HCT116 (cell line): Measurements from ENCODE around the gene SERPINB12. TPM values are rescaled to one million over a fixed set of nuclear protein-coding genes. Genes with fewer than 3 reads are reported as not detected.
A peak's percentile ranks its signal among the peaks of the same experiment; 100 is the strongest.

Source experiments
- ATAC-seq: fragments of 200-7000 bp; cut with Tn5 transposase; 2 replicates; pipeline ENCODE4 v1.9.1; 2020; ENCODE audit warnings: mild to moderate bottlenecking, moderate library complexity
- BruUV-seq: library from RNA; stranded (reverse); fragments of 400-500 nt; replicated peaks from 2 replicates; lab custom pipeline; 2021; lab: Mats Ljungman, UMichigan
- CTCF ChIA-PET: fragments of 300-600 bp; sonication (Branson Sonifier 250); formaldehyde crosslinking; loops from one replicate; lab custom pipeline; 2021; ENCODE audit warnings: antibody characterized with exemption; lab: Charles Lee
- POLR2A ChIA-PET: fragments of 300-600, 350-600 bp; sonication (Branson Sonifier 250); formaldehyde crosslinking; loops from one replicate; lab custom pipeline; 2021; ENCODE audit warnings: antibody characterized with exemption; lab: Charles Lee
- RAD21 ChIA-PET, 2 experiments: fragments of 300-600 bp; sonication (Branson Sonifier 250); formaldehyde crosslinking; loops; one replicate each; lab custom pipeline; 2023; ENCODE audit warnings: low total read pairs in 2 of 2; ENCODE audit not compliant: uncharacterized antibody in 2 of 2, unreplicated experiment in 2 of 2, low non-redundant PET in 1 of 2; lab: Charles Lee
- DNase-seq: peaks from one replicate; pipeline ENCODE4 v3.0.0-alpha.2; 2010; ENCODE audit warnings: low read depth, low spot score
- H2AFZ ChIP-seq: fragments of 200-600 bp; shearing (Covaris generic), sonication (generic); 2 replicates; pipeline ENCODE4 v1.6.1; 2017; ENCODE audit warnings: low read depth, mixed run types, mixed read lengths, antibody characterized with exemption, low read length; ENCODE audit not compliant: poor library complexity, severe bottlenecking
- H3K27ac ChIP-seq: 2 replicates; pipeline ENCODE4 v1.5.1; 2012; ENCODE audit warnings: low read depth, low read length
- H3K27me3 ChIP-seq: fragments of 200-600 bp; sonication (generic); 2 replicates; pipeline ENCODE4 v1.6.1; 2016; ENCODE audit warnings: mixed run types, low read length, mixed read lengths; ENCODE audit not compliant: insufficient read depth
- H3K36me3 ChIP-seq, 2 experiments: fragments of 200-500 bp in 1 of 2; fragments of 200-600 bp in 1 of 2; sonication (Bioruptor generic) in 1 of 2; sonication (generic) in 1 of 2; 2 replicates each; pipeline versions ENCODE4 v1.5.1 to v1.6.1; 2014 to 2016; ENCODE audit warnings: low read length in 2 of 2, inconsistent platforms in 1 of 2, mixed read lengths in 1 of 2, mixed run types in 1 of 2; ENCODE audit not compliant: insufficient read depth in 2 of 2, control insufficient read depth in 1 of 2
- H3K4me1 ChIP-seq, 2 experiments: fragments of 200-600 bp in 1 of 2; sonication (generic) in 1 of 2; 2 replicates each; pipeline versions ENCODE4 v1.5.1 to v1.6.1; 2012 to 2017; ENCODE audit warnings: low read length in 2 of 2, inconsistent platforms in 1 of 2, mild to moderate bottlenecking in 1 of 2, mixed read lengths in 1 of 2, mixed run types in 1 of 2, moderate library complexity in 1 of 2; ENCODE audit not compliant: insufficient read depth in 2 of 2, control insufficient read depth in 1 of 2
- H3K4me2 ChIP-seq: fragments of 200-600 bp; sonication (generic); 2 replicates; pipeline ENCODE4 v1.6.1; 2017; ENCODE audit warnings: mixed run types, low read length, mixed read lengths
- H3K4me3 ChIP-seq, 2 experiments: fragments of 200-600 bp in 1 of 2; sonication (generic) in 1 of 2; replicated peaks in 1 of 2; 2 replicates each; pipeline ENCODE4 v1.5.1; 2011 to 2016; ENCODE audit warnings: low read length in 2 of 2, control low read depth in 1 of 2, low read depth in 1 of 2, mild to moderate bottlenecking in 1 of 2, mixed read lengths in 1 of 2, mixed run types in 1 of 2
- H3K79me2 ChIP-seq: fragments of 200-600 bp; sonication (generic); 2 replicates; pipeline ENCODE4 v1.6.1; 2017; ENCODE audit warnings: mild to moderate bottlenecking, mixed run types, low read length, moderate library complexity, mixed read lengths; ENCODE audit not compliant: insufficient read depth
- H3K9ac ChIP-seq: fragments of 200-600 bp; sonication (generic); 2 replicates; pipeline ENCODE4 v1.6.1; 2016; ENCODE audit warnings: low read length, mixed read lengths
- H3K9me2 ChIP-seq: fragments of 200-600 bp; sonication (generic), shearing (Covaris generic); 2 replicates; pipeline ENCODE4 v1.6.1; 2017; ENCODE audit warnings: mixed run types, mild to moderate bottlenecking, moderate library complexity; ENCODE audit not compliant: insufficient read depth
- H3K9me3 ChIP-seq, 2 experiments: fragments of 200-500 bp in 1 of 2; fragments of 200-600 bp in 1 of 2; sonication (Bioruptor generic) in 1 of 2; sonication (generic) in 1 of 2; 2 replicates each; pipeline ENCODE4 v1.6.1; 2014 to 2017; ENCODE audit warnings: low read length in 2 of 2, mixed read lengths in 2 of 2, inconsistent platforms in 1 of 2, low read depth in 1 of 2, mild to moderate bottlenecking in 1 of 2, mixed run types in 1 of 2, moderate library complexity in 1 of 2; ENCODE audit not compliant: control insufficient read depth in 1 of 2, insufficient read depth in 1 of 2
- H4K20me1 ChIP-seq: fragments of 200-600 bp; sonication (generic), shearing (Covaris generic); 2 replicates; pipeline ENCODE4 v1.6.1; 2017; ENCODE audit warnings: mixed run types, mild to moderate bottlenecking, moderate library complexity; ENCODE audit not compliant: insufficient read depth
- EZH2 ChIP-seq: fragments of 200-600 bp; sonication (generic); IDR thresholded peaks from 2 replicates; pipeline ENCODE4 v1.6.1; 2017; ENCODE audit warnings: antibody characterized with exemption, mixed run types
- EZH2phosphoT487 ChIP-seq: fragments of 200-600 bp; IDR thresholded peaks from 2 replicates; pipeline ENCODE4 v1.6.1; 2018; ENCODE audit warnings: antibody characterized with exemption, borderline replicate concordance
- FOSL1 ChIP-seq: IDR thresholded peaks from 2 replicates; pipeline ENCODE4 v1.6.1; 2012; ENCODE audit warnings: low read depth
- POLR2AphosphoS5 ChIP-seq: IDR thresholded peaks from 2 replicates; pipeline ENCODE4 v1.6.1; 2011; ENCODE audit warnings: mild to moderate bottlenecking, low read depth, low read length, moderate library complexity
- RAD21 ChIP-seq: IDR thresholded peaks from 2 replicates; pipeline ENCODE4 v1.6.1; 2012; ENCODE audit warnings: low read depth, mild to moderate bottlenecking
- REST ChIP-seq: IDR thresholded peaks from 2 replicates; pipeline ENCODE4 v1.6.1; 2012; ENCODE audit warnings: low read depth
- SP1 ChIP-seq: IDR thresholded peaks from 2 replicates; pipeline ENCODE4 v1.6.1; 2012; ENCODE audit warnings: low read depth
- SRF ChIP-seq: IDR thresholded peaks from 2 replicates; pipeline ENCODE4 v1.6.1; 2012; ENCODE audit warnings: low read depth
- TCF7L2 ChIP-seq: IDR thresholded peaks from 2 replicates; pipeline ENCODE4 v1.7.0; 2011; ENCODE audit warnings: borderline replicate concordance, inconsistent platforms; ENCODE audit not compliant: insufficient read depth, insufficient read length; ENCODE audit errors: extremely low read depth
- intact Hi-C: fragments of 100-400 bp; cut with micrococcal nuclease; formaldehyde crosslinking; loops from 2 replicates; pipeline ENCODE4 v1.10.0; 2022
- total RNA-seq: library from RNA; stranded (reverse); gene quantifications from one replicate; pipeline ENCODE4 v1.2.1, GENCODE V29; 2021; ENCODE audit not compliant: unreplicated experiment

SERPINB12 gene
- total RNA-seq, 1 experiment from 2014 or later = not detected

- Histone ChIP-seq H3K4me1 (no peaks in the 10 kb centered on the region), H3K9ac (no peak overlapping the region), H3K9me3 (no peaks in the 10 kb centered on the region), H3K36me3 (no peaks in the 10 kb centered on the region), H3K79me2 (no peaks in the 10 kb centered on the region), H4K20me1 (no peaks in the 10 kb centered on the region), H3K4me3 (no peak overlapping the region), H3K4me2 (no peak overlapping the region), H3K9me2 (no peaks in the 10 kb centered on the region), H2AFZ (peak overlapping the region; percentile 36), H3K27ac (no peak overlapping the region), H3K27me3 (no peaks in the 10 kb centered on the region)
- CTCF ChIA-PET = no interaction called here
- ATAC-seq (no peak), DNase-seq (no peak)
- RAD21 ChIA-PET = no interaction called here
- BruUV-seq = no TSS peak
- TF ChIP-seq EZH2phosphoT487 = no peak
- no peak for TF ChIP-seq REST
- no peak for TF ChIP-seq FOSL1
- no peak for TF ChIP-seq SP1
- TF ChIP-seq POLR2AphosphoS5 = no peak
- TF ChIP-seq EZH2 = no peak
- TF ChIP-seq RAD21 = no peak
- no peak for TF ChIP-seq TCF7L2
- TF ChIP-seq SRF = no peak
- intact Hi-C loops = no loop called here
- POLR2A ChIA-PET = no interaction called here
Observed at GRCh38 chr18:63545000-63545399, 2.8 kb downstream of the SERPINB12 start.
